HUES64 (cell line): ENCODE results near the gene ARAP1.
A peak's percentile ranks its signal among the peaks of the same experiment; 100 is the strongest.

Experiments used
- H3K27ac ChIP-seq: 2 replicates; pipeline ENCODE4 v1.7.0; 2013; ENCODE audit warnings: low read depth, low read length, inconsistent platforms
- H3K27me3 ChIP-seq: 2 replicates; pipeline ENCODE4 v1.6.1; 2013; ENCODE audit warnings: mild to moderate bottlenecking, low read length; ENCODE audit not compliant: insufficient read depth
- H3K36me3 ChIP-seq: 2 replicates; pipeline ENCODE4 v1.6.1; 2013; ENCODE audit warnings: mild to moderate bottlenecking, low read length; ENCODE audit not compliant: insufficient read depth
- H3K4me1 ChIP-seq: 2 replicates; pipeline ENCODE4 v1.6.1; 2013; ENCODE audit warnings: mild to moderate bottlenecking, low read length, moderate library complexity; ENCODE audit not compliant: insufficient read depth
- H3K4me3 ChIP-seq: 2 replicates; pipeline ENCODE4 v1.5.1; 2013; ENCODE audit warnings: mild to moderate bottlenecking, low read length, moderate library complexity
- H3K9ac ChIP-seq: 2 replicates; pipeline ENCODE4 v1.6.1; 2013; ENCODE audit warnings: mild to moderate bottlenecking, low read depth, low read length
- H3K9me3 ChIP-seq: 2 replicates; pipeline ENCODE4 v1.6.1; 2013; ENCODE audit warnings: low read depth, low read length; ENCODE audit not compliant: insufficient read depth
- WGBS: fragments of 150-250, 120-280 bp; methylation state at CpG from one replicate; pipeline ENCODE4 v1.1.7; 2013; ENCODE audit warnings: missing lambda C conversion rate; 5-methylcytosine and 5-hydroxymethylcytosine counted together

The ARAP1 gene

DNA sequence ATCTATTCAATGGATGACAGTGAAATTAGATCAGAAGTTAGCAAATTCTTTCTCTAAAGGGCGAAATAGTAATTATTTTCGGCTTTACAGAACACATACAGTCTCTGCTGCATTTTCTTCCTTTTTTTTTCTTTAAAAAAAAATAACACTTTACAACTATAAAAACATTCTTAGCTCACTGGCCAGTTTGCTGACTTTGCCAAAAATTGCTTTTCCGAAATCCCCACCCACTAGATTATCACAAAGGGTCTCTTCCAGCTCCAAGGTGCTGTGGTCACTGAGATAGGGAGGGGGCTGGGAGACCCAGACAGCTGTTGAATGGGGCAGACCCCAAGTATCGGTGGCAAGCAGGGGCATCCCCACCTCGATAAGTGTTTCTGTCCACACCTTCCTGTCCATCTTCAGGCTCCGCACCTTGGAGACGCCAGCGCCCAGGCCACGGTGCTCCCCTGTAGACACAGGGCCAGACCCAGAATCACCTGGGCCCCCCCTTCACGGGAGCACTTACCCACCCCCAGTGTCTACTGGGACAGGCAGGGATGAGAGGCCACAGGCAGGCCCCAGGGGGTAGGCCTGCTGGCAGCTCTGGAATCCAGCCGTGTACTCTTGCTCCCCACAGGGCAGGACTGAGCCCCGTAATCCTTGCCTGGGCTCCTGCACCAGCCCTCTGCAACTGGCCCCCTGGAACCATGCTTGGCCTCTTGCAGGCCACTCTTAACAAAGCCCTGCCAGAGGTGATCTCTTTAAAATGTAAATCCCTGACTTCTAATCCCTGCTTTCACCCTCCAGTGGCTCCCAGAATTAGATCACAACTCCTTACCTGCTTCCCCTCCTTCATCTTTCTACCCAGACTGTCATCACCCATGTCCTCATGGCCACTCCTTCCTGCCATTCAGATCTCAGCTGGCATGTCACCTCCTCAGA is 46.5 kb downstream of the ARAP1 start:
- no peaks in the 10 kb centered on the region for H3K27me3 ChIP-seq
- peaks cover 26% of the 10 kb centered on the region for H3K4me1 ChIP-seq
- peak overlapping the region; percentile 64 for H3K27ac ChIP-seq
- H3K9me3 ChIP-seq: no peaks in the 10 kb centered on the region
- WGBS: 61% methylated on average over 12 of the region's 12 CpGs
- H3K36me3 ChIP-seq: peaks cover 13% of the 10 kb centered on the region
- no peak overlapping the region for H3K4me3 ChIP-seq
- H3K9ac ChIP-seq: no peak overlapping the region; the same call in 1 of the 2 replicates

DNA sequence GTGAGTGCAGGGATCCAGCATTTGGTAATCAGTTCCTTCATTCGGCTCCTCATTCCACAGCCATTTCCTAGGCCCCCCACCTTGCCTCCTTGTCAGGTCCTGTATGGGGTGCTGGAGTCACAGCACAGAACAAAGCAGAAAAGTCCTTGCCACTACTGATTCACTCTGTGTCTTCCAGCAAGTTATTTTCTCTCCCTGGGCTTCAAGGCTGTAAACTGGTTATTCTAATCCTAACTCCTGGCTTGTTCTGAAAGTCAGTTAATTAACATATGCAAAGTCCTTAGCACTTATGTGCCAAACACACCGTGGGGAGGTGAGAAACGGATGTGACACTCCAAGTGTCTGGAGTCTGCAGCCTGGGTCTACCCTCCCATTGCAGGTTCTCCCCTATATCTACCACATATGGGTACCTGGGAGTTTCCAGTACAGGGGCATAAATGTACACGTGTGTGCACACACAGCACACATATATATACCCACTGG is 47.4 kb downstream of the ARAP1 start:
- no peak overlapping the region; the same call in 1 of the 2 replicates for H3K27ac ChIP-seq
- H3K4me1 ChIP-seq: peaks cover 26% of the 10 kb centered on the region
- H3K4me3 ChIP-seq: no peak overlapping the region
- no peaks in the 10 kb centered on the region for H3K27me3 ChIP-seq
- H3K36me3 ChIP-seq: peaks cover 13% of the 10 kb centered on the region
- H3K9me3 ChIP-seq: no peaks in the 10 kb centered on the region
- H3K9ac ChIP-seq: no peak overlapping the region
- WGBS: 40% methylated on average over 3 of the region's 4 CpGs

DNA sequence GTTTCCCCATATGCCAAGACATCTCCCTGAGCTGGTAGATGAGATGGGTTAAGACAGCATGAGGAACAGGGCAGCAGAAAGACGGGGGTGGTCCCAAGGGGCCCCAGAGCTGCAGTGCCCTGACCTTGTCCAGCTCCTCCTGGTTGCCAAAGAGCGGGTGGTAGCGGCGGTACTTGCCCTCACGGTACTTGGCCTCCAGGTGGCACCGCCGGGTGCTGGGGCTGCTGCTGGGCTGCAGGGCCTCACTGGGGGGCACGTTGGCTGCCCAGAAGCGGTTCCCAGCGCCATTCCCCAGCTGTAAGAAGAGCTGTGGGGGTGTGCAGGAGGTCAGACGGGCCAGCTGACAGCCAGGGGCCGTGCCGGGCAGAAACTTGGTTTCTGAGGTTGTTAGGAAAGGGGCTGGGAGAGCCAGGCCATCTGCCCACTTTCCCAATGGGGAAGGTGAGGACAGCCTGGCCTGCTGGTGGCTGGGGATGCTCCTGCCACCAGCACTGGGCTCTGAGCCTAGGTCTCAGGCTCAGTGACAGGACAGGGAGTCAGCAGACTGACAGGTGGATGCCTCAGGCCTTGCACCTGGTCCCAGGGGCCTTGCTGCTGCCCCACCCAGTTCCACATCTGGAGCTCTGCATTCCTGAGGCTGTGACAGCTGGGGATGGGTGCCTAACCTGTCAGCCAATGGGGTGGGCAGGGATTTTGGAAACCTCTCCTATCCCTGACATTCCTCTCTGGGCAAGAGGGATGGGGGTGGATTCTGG is 48.0 kb downstream of the ARAP1 start:
- Histone ChIP-seq H3K4me1 (peaks cover 26% of the 10 kb centered on the region), H3K9ac (no peak overlapping the region), H3K27ac (no peak overlapping the region; the same call in 1 of the 2 replicates), H3K27me3 (no peaks in the 10 kb centered on the region), H3K4me3 (no peak overlapping the region), H3K9me3 (no peaks in the 10 kb centered on the region), H3K36me3 (peaks cover 14% of the 10 kb centered on the region)
- 86% methylated on average over 13 of the region's 13 CpGs for WGBS

DNA sequence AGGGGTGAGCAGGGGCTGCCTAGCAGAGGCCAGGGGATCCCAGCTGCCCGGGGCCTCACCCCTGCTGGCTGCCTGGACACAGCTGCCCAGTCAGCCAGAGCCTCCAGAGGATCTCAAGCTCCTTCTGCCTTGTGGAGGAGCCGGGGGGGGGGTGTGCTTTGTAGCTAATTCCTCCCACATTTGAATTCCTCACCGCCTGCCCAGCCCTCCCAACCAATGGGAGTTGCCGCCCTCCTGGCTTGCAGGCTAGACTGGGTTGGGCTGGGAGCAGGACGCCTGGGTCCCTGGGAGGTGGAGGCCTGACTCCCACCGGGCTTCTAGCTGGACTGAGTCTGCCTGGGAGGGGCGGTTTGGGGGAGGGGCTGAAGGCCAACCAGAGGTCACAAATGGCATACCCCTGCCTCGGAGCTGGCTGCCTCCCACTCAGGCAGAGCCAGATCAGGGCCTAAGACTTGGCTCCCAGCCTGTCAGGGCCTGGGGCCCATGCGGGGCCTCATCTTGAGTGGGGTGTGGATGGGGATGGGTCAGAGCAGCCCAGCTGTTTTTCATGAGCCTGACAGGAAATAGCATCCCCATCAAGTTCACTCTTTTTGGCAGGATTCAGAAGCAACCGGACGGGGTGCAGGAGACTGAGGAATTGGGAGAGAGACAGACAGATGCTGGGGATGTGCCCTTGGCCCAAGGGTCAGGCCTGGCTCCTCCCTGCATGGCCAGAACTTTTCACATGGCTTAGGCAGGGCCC is 48.8 kb downstream of the ARAP1 start:
- H3K9ac ChIP-seq: no peak overlapping the region
- peaks cover 18% of the 10 kb centered on the region for H3K36me3 ChIP-seq

DNA sequence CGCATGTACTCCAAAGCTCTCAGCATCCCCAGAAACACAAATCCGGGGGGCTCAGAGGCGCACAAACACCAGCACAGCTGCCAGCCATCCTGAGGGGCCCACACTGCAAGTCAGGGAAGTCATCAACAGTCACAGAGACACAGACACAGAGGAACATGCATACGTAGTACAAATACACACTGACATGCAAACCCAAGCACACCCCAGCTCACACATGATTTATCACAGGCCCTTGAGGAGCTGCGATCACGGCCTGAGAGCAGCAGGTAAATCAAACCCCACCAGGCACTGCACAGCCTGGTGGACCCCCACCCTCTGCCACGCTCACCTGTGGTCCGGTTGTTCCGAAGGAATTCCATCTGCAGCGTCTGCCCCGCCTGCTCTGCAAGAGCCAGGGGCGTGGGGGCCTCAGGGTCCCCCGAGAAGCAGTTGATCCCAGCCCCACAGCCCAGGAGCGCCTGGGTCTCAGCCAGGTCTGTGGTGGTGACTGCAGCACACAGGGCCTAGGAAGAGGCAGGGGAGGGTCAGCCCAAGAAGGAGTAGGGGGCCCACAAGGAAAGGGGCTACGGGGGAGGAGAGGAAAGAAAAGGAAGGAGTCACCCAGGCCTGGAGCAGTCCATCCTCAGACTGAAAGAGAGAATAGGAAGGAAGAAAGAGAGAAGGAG is 49.5 kb downstream of the ARAP1 start:
- Histone ChIP-seq H3K9me3 (no peaks in the 10 kb centered on the region), H3K4me3 (no peak overlapping the region), H3K4me1 (peaks cover 26% of the 10 kb centered on the region), H3K27me3 (no peaks in the 10 kb centered on the region), H3K36me3 (peaks cover 19% of the 10 kb centered on the region), H3K9ac (no peak overlapping the region), H3K27ac (no peak overlapping the region)
- 92% methylated on average over 15 of the region's 15 CpGs for WGBS

More for the DNA sequence above, 48.8 kb downstream of the ARAP1 start:
- peaks cover 26% of the 10 kb centered on the region for H3K4me1 ChIP-seq
- no peak overlapping the region for H3K4me3 ChIP-seq
- no peaks in the 10 kb centered on the region for H3K9me3 ChIP-seq
- WGBS: 66% methylated on average over 9 of the region's 11 CpGs
- H3K27me3 ChIP-seq: no peaks in the 10 kb centered on the region
- H3K27ac ChIP-seq: no peak overlapping the region

DNA sequence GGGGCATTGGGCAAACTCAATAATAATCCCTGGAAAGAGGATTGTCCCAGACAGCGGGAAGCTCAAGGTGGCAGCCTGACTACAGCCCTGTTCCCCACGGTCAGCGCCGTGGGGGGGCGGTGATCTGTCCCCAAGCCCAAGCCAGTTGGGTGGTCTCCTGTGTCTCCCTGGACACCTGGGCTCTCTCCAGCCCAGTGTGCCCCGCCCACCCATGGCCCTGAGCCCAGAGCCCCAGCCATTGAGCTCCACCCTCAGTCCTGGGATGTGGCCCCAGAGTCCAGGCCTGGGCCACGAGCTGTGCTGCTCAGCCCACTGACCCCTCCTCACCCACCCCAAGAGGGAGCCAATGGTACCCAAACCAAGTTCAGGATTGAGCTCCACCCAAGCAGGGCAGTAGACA is 50.1 kb downstream of the ARAP1 start:
- peaks cover 22% of the 10 kb centered on the region for H3K36me3 ChIP-seq
- no peak overlapping the region for H3K27ac ChIP-seq

DNA sequence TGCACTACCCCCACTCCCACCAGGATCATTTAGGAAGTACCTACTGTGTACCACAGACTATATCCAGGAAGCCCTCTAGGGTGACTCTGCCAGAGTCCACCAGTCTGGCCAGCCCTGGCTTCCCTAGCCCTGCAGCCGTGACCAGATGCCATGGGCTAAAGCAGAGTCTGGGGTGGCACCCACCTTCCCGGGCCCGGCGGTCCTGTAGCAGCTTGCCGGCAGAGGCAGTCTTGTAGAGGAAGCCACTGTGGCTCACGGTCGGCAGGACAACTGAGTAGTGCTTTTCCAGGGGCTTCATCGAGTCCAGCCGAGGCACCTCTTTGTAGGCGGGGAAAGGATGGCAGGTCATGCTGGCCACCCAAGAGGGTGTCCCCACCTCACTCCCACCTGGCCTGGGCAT is 50.7 kb downstream of the ARAP1 start:
- Histone ChIP-seq H3K27ac (no peak overlapping the region), H3K9me3 (no peaks in the 10 kb centered on the region), H3K4me1 (peaks cover 20% of the 10 kb centered on the region), H3K4me3 (no peak overlapping the region), H3K27me3 (no peaks in the 10 kb centered on the region), H3K9ac (no peak overlapping the region), H3K36me3 (peaks cover 26% of the 10 kb centered on the region)
- WGBS: 94% methylated on average over 10 of the region's 10 CpGs

More for the DNA sequence above, 50.1 kb downstream of the ARAP1 start:
- H3K4me1 ChIP-seq: peaks cover 25% of the 10 kb centered on the region
- no peak overlapping the region for H3K9ac ChIP-seq
- H3K4me3 ChIP-seq: no peak overlapping the region
- no peaks in the 10 kb centered on the region for H3K27me3 ChIP-seq
- no peaks in the 10 kb centered on the region for H3K9me3 ChIP-seq
- 93% methylated on average over 7 of the region's 7 CpGs for WGBS

DNA sequence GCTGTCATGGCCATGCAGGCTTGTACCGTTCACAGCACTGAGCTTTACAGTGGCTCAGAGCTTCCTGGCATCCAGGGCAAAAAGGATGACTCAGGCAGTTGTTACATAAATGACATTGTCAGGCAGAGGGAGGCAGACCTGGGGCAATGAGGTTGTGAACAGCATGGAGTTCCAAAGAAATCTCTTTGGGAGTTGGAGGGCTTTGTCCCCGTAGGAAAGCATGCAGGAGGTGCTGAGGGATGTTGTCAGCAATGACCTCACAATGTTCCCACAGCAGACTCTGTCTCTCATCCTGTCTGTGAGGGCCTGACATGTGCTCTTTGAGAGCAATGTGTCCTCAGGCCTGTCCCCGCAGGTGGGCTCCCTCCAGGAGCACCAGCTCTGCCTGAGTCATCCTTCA is 52.1 kb downstream of the ARAP1 start:
- Histone ChIP-seq H3K27me3 (no peaks in the 10 kb centered on the region), H3K4me3 (no peak overlapping the region), H3K9ac (no peak overlapping the region), H3K36me3 (peaks cover 40% of the 10 kb centered on the region), H3K27ac (no peak overlapping the region), H3K4me1 (peaks cover 8% of the 10 kb centered on the region), H3K9me3 (no peaks in the 10 kb centered on the region)
- 80% methylated on average over 3 of the region's 3 CpGs for WGBS

DNA sequence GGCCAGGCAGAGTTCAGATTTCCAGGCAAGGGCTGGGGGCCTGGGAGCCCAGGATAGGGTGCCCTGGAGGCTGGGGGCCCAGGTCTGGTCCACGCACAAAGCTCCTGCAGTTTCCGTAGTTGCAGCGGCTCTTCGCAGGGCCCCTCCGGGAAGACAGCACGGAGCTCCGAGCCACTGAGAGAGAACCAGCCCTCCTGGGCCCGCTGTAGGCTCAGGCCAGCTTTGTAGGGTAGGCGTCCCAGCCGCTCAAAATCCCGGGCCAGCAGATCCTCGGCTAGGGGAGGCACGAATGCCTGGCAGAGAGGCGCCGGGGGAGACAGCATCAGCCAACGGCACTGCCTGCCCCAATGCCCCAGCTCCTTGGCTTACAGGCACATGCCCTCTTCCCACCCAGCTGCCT is 54.4 kb downstream of the ARAP1 start:
- Histone ChIP-seq H3K36me3 (peaks cover 61% of the 10 kb centered on the region), H3K27ac (no peak overlapping the region), H3K4me1 (no peaks in the 10 kb centered on the region), H3K4me3 (no peak overlapping the region), H3K27me3 (no peaks in the 10 kb centered on the region), H3K9ac (no peak overlapping the region), H3K9me3 (no peaks in the 10 kb centered on the region)
- WGBS: 92% methylated on average over 16 of the region's 16 CpGs

DNA sequence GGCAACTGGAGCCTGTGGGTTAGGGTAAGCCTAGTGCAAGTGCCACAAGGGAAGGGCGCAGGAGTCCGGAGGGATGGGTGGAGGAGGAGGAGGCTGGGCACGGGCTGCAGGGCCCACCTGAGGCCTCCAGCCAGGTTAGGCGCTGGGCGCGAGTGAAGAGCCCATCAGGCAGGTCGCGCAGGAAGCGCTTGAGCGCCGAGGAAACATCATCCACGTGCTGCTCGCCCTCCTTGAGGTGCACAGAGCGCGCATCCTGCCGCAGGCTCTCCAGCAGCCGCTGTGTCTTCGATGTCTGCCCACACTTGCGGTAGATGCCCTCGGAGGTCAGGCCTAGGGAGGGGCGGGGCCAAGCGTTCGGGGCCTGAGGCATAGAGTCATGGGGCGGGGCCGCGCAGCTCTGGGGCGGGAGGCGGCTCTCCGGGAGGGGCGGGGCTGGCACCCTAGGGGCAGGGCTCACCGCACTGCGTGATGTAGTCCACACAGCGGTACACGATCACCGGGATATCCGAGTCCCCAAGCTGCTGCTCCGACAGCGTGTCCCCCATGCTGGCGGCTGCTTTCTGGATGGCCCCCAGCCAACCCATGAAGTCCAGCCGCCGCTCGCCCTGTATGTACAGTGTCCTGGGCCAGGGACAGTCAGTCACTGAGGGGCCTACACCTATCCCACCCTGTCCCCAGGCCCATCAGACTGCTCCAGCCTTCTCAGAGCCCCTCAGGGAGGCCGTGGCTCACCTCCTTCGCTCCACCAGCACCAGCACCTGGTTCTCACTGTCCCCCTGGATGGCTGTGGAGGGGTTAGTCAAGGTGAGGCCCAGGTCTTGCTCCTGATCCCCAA is 55.1 kb downstream of the ARAP1 start:
- no peak overlapping the region for H3K9ac ChIP-seq
- no peak overlapping the region for H3K4me3 ChIP-seq
- no peak overlapping the region for H3K27ac ChIP-seq
- H3K36me3 ChIP-seq: peaks cover 69% of the 10 kb centered on the region
- no peaks in the 10 kb centered on the region for H3K4me1 ChIP-seq
- no peaks in the 10 kb centered on the region for H3K9me3 ChIP-seq
- H3K27me3 ChIP-seq: no peaks in the 10 kb centered on the region
- WGBS: 83% methylated on average over 44 of the region's 44 CpGs
